HG02571 (cell line): ENCODE measurements around the gene SULT1C4.
"Not testable (repeated sequence)": the region's sequence is repeated elsewhere in the genome, so short reads cannot be mapped to it uniquely, and the experiment has no call there.

Experiments used
- ATAC-seq: cut with Tn5 transposase; IDR thresholded peaks from one replicate; pipeline ENCODE4 v1.9.1; 2021; ENCODE audit warnings: mild to moderate bottlenecking, moderate library complexity; ENCODE audit not compliant: unreplicated experiment

Gene SULT1C4

DNA sequence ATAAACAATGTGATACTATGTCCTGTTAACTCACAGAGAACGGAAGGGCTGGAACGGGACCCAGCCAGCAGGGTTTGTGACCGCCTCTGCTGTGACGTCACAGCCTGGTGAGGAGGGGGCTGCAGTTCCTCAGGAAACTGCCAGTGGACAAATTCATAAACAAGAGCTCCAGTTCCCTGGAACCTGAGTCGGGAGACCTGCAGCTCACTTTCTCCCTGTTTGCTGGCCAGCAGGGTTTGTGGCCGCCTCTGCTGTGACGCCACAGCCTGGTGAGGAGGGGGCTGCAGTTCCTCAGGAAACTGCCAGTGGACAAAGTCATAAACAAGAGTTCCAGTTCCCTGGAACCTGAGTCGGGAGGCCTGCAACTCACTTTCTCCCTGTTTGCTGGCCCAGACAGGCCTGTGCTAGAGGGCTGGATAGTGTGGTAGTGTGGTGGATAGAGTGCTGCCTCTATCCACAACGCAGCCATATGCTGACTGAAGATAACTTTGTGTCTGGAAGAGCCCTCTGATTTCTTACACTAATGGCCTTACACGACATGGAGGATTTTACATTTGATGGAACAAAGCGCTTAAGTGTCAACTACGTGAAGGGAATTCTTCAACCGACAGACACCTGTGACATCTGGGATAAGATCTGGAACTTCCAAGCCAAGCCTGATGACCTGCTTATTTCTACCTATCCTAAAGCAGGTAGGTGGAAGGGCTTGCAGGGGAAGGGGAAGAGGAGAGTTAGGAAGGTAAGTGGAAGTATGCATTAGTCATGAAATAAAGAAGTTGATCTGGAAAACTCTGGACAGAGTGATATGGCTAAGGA lies at the start of gene SULT1C4:
Gene SULT1C4 (plus strand): TSS at position 140 of the 816 bp plus-strand sequence. CDS start 384 bp downstream, at position 524.
- no peak for ATAC-seq

DNA sequence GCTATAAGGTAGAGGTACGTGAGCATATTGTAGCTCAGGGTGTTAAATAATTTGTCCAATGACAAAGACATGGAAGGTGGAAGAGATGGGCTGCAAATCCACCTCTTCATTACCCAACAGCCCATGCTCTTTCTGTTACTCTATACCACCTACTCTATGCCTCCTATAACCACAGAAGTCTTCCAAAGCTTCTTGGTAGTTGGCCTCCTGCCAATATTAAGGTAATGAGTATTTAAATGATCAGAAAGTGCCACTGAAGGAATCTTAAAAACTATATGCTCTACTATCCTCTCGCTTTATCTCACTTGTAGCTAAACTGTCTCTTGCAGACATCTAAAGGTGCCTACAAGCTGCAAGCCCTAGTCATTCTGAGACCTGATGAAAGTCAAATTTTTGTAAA lies 48.0 kb upstream of the SULT1C4 start:
- no peak for ATAC-seq

DNA sequence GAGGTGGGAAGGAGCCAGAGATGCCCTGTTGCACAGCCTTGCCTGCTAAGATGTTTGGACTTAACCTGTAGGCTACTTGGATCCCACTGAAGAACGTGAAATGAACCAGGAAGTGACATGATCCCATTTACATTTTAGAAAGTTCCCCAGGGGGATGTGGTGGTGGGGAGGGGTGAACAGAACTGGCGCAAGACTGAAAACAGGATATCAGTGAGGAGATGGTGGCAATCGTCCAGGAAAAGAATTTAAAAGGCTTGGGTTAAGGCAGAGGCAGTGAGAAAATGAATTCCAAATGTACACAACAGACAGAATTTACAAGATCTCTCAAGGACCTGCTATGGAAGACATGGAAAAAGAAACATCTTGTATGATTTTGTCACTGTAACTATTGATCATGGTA lies 46.8 kb upstream of the SULT1C4 start:
- no peak for ATAC-seq

DNA sequence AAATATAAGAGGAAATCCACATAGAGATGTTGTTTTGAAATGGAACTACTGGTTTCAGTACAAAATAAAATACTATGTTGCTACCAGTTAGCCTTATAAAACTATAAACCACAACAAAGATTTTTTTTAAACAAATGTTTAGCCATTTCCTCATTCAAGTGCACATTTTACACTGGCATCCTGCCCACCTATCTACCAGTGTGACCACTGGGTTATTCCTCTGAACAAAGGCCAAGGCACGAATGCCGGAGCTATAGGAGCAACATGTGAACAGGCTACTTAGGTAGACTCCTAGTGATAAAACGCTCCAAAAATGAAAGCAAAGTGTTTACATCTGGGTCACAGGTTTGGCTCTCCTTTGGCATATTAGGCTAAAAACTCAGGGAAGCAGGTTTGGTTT lies 31.8 kb upstream of the SULT1C4 start:
- no peak for ATAC-seq

DNA sequence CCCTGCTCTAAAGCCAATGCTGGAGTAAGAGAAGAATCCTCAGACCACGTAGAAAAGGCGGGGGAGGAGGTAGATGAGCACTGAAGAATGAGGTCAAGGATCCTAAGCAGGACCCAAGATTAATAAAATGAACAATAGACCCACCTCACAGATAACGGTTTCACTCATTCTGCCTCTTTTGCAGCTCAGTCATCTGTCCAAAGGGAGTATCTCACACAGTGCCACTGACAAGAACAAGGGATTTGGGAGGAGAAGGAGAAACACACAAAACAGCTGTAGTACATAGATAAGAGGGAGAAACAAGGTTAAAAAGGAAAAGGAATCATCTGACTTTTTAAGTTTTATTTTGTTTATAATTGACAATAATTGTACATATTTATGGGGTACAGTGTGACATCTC lies 30.9 kb upstream of the SULT1C4 start:
- no peak for ATAC-seq

DNA sequence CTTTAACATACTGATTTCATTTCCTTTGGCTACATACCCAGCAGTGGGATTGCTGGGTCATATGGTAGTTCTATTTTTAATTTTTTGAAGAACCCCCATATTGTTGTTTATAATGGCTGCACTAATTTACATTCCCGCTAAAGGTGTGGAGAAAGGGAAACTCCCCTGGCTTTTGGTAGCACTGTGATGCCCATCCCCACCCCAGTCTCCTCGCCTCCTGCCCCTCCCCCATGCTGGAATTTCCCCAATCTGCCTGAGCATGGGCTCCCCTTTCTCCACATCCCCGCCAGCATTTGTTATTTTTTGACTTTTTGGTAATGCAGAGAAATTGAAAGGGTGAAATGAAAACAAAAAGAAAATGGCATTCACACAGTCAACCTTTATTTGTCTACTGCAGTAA lies 30.0 kb upstream of the SULT1C4 start:
- ATAC-seq, result no peak

DNA sequence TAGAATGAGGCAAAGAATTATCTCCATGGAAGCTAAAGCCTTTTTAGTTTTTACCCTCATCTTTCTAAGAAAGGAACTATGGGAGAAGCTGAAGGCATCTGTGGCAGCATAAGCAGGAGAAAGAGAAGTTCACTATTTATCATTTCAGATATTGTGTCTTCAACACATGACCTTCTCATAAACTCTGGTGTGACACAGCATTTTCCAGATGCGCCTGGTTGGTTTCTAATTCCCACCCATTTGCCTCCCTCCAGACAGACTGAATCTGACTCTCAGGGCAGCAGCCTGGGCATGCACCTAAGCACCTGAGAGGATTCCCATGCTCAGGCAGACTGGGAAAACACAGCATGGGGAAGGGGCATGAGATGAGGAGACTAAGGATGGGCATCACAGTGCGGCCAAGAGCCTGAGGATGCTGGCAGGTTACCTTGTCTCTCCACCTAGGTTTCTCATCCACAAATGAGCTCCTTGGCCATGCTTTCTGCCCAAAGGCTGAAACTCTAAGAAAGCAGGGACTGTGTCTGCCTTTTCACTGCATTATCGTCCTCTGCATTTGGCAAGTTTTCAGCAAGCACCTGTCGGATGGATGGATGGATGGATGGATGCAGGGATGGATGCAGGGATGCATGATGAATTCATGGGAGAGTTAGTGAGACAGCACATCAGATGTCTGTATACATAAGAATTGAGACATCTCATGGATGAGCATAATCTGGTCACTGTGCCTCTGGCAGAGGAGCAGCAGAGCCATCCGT lies 28.8 kb upstream of the SULT1C4 start:
- no peak for ATAC-seq

DNA sequence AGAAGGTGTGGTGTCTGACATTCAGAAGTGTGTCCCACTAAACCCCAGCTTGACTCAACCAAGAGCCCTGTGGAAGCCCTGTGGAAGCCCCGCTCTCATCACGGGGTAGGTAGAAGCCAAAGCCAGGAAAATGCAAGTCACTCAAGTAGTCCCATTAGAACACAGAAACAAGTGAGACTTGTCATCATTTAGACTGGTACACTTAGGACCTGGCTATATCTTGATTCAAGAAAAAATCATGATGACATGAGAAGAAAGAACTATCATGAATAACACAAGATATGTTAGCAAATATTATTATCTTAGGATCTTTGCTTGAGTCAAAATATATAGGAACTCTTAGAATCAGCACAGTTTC lies 28.2 kb upstream of the SULT1C4 start:
- ATAC-seq, result no peak

DNA sequence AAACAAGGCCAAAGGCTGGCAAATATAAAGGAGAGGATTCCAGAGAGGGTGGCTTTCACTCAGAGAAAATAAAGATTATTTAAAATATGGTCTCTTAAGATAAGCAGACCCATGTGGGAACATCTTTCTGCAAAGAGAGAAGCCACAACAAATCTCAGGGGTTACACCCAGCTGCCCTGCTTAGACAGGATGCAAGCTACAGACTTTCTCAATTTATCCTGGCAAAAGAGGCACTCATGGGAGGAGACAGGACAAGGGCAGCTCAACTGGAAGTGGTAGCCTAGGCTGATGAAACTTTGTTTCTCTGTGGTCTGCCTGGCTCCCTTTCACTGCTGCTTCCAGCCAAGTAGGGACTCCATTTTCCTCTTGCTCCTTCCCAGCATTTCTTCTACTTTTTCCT lies 25.9 kb upstream of the SULT1C4 start:
- no peak for ATAC-seq

DNA sequence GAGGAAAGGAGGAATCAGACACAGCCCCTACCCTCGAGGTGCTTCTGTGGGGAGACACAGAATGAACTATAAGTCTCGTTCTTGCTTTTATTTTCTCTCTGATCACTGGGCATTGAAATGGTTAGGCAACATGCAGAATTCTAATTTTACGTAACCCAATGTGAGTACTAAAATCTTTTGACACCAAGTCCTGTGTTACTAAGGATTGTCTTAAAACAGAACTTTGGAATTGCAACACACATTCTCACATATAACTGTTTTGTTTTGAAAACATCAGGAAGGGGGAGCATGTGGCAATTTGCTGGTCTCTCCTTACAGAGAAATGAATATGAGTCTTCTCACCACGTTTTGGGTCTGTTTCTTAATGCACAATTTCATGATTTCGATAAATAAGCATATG lies 23.6 kb upstream of the SULT1C4 start:
- no peak for ATAC-seq

DNA sequence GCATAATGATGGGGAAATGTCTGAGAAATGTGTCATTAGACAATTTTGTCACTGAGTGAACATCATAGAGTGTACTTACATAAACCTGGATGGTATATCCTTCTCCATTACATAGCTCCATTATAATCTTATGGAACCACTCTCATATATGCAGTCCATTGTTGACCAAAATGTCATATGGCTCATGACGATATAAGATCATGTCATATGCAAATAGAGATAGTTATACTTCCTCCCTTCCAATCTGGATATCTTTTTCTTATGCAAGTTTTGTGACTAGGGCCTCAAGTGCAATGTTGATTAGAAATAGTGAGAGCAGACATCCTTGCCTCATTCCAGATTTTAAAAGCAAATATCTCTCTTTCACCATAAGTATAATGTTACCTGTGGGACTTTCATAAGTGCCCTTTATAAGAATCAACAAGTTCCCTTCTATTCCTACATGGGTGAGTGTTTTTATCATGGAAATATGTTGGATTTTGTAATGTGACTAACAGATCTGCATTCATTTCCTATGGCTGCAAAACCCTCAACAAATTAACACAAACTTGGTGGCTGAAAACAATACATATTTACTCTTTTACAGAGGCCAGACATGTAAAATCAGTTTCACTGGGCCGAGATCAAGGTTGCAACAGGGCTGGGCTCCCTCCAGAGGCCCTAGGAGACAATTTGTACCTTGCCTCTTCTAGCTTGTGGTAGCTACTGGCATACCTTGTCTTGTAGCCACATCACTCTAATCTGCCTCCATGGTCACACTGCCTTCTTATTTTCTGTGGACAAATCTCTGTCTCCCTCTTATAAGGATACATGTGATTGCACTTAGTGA lies 21.6 kb upstream of the SULT1C4 start:
- ATAC-seq, result no peak

DNA sequence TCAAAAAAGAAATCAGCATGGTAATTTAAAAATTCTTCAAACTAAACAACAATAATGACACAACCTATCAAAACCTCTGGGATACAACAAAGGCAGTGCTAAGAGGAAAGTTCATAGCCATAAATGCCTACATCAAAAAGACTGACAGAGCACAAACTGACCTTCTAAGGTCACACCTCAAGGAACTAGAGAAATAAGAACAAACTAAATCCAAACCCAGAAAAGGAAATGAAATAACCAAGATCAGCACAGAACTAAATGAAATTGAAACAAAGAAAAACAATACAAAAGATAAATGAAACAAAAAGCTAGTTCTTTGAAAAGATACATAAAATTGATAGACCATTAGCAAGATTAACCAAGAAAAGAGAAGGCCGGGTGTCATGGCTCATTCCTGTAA lies 18.4 kb upstream of the SULT1C4 start:
- not testable (repeated sequence) for ATAC-seq

DNA sequence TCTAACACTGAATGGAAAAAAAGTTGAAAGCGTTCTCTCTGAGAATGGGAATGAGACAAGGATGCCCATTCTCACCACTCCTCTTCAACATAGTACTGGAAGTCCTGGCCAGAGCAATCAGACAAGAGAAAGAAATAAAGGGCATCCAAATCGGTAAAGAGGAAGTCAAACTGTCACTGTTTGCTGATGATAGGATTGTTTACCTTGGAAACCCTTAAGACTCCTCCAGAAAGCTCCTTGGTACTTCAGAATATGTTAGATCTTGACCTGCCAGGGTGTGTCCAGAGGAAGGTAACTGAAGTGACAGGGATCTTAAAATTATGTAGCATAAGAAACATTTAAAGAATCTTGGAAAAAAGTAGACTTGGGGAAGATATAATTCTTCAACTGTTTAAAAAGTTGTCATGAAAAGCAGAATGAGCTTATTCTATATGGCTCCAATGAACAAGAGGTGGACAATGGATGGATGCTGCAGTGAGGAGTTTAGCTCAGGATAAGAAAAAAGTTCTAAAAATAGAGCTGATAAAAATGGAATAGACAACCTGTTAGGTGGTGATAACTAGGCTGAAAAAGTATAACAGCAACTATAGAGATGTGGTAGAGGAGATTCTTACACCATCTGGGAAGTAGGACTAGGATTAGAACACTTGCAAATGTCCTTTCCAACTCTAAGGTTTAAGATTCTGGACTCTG lies 16.8 kb upstream of the SULT1C4 start:
- ATAC-seq, result no peak

DNA sequence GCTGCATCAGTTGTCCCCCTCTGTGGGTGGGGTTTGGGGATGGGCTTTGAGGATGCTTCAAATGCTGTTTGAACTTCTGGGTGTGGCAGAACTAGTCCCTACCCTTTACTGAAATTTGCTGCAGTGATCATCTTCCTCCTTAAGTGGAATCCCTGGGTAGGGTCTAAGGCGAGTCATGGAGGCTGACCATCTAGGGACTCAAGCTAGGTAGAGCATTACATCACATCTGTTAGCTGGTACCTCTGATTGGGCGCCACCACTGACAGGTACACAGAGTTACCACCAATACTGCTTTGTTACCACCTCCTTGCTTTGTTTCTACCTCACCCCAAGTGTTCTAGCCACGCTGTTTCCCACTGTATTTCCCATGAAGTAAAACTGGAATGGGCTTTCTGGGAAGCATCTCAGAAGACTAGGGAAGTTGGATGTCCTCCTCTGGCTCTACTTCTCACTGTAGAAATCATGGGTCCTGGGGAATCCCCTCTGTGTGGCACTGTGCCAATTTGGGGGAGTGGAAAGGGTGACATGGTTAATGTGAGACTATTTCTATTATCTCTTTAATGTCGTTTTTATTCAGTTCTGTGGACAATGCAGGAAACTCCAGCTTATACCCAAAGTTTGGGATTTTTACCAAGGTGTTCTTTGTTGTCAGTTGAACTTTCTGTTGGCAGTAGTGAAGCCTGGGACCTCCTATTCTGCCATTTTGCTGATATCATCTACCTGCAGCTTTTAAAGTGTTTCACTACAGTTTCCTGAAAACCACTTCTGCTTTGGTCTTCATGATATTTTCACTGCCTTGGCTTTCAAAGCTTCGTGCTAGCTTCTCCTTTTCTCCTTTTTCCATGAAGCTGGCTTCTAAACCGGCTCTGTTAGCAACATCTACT lies 14.5 kb upstream of the SULT1C4 start:
- no peak for ATAC-seq

DNA sequence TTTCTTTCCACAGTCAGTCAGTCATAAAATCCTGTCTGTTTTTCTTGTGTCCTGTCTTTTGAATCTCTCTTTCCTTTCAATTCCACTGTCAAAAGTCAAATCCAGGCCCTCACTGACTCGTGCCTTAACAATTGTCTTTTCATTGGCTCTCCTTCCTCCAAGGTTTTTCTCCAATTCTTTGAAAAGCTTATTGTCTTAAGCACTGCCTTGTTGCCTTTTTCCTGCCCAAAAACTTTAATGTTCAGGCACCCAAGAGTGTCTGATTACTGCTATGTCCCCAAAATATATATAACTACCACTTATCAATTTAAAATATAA lies 13.9 kb upstream of the SULT1C4 start:
- no peak for ATAC-seq

DNA sequence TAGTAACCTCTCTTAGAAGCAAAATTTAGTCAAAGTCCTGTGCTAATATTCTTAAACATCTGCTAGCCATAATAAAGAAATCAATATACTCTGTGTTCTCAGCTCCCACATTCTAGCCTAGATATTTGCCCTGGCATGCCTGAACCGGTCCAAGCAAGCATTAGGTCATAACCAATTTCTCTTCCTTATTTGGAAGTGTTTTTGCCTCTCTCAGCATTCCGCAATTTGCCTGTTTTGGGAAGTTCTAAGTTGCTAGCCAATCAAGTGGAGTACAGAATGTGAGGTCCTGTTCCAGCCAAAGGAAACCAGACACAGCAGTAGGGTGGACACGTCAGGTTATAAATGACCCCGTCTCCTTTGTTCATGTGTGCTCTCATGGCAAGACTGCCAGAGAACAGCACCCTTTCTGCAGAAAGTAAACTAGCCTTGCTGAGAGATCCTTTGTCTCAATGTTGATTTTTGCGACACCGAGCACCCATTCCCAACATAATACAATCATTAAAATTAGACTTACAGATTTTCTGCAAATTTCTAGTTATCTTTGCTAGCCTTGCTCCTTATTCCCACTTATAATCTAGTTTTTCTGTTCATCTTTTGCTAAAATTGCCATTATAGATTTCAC lies 13.0 kb upstream of the SULT1C4 start:
- ATAC-seq, result no peak

DNA sequence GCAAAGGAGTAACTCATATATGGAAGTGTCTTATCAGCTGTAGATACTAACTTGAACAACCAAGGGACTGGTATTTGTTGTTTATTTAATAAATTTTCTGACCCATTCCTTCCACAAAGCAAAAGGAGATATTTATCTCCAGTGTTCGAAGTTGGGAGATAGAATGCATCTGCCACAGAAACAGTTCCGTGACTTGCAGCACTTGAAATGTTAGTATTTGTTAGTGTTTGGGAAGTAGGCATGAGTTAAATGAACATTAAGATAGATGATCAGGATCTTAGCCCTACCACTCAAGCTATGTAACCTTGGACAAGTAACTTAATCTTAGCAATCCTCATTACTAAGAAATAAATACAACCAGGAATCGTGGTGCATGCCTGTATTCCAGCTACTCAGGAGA lies 12.1 kb upstream of the SULT1C4 start:
- ATAC-seq, result no peak

DNA sequence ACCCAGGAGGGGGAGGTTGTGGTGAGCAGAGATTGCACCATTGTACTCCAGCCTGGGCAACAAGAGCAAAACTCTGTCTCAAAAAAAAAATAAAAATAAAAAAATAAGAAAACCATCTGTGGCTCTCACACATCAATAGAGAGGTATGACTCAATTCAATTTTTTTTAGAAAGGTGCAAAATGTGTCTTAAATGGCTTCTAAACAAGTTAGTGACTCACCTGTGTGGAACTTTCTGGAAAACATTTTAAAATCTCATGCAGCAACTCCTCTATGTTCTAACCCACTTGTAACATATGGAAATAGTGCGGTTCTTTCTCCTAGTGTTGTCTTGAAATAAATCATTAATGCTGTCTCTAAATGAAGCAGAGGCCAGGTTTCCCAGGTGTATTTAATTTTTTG lies 10.7 kb upstream of the SULT1C4 start:
- no peak for ATAC-seq

DNA sequence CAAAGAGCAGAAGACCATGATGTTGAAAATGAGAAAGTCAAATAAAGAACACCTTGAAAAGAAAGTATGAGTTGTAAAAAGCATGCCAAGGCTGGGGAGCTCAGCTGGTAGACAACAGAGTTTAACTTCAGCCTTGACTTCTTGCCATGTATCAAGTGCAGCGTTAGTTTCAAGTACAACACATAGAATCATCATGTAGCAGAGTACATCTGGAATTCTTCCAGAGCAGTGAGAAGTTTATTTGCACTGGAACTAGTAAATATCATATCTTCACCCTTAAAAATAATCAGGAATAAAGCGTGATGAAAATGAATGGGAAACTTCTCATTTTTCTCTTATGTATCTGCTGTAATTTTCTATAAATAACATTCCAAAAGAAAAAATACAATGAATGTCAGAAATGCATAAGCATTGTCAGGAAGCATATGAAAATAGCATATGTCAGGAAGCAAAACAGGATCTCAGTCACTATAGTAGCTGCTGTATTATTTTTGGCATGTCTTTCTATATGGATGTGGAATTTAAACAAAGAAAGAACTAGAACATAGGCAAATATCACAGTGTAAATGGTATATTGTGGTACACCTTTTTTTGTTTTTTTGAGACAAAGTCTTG lies 10.1 kb upstream of the SULT1C4 start:
- no peak for ATAC-seq
